GM12878 (cell line): Measurements from ENCODE around the gene GNAQ. TPM values are rescaled to one million over a fixed set of nuclear protein-coding genes. Genes with fewer than 3 reads are reported as not detected.

Experiments
- ATAC-seq: fragments of 200-7000 bp; cut with Tn5 transposase; 3 replicates; pipeline ENCODE4 v1.9.1; 2020; ENCODE audit warnings: mild to moderate bottlenecking, moderate library complexity
- BruUV-seq: library from RNA; stranded (reverse); fragments of 400-500 nt; replicated peaks from 2 replicates; lab custom pipeline; 2021; lab: Mats Ljungman, UMichigan
- CTCF ChIA-PET: fragments of 300-600 bp; sonication (Branson Sonifier 250); formaldehyde crosslinking; extraction: SDS; loops from one replicate; lab custom pipeline; 2021; ENCODE audit warnings: inconsistent platforms; lab: Yijun Ruan, JAX
- POLR2A ChIA-PET: fragments of 350-600 bp; formaldehyde crosslinking; extraction: SDS; loops from one replicate; lab custom pipeline; 2021; ENCODE audit warnings: inconsistent platforms; lab: Charles Lee
- RAD21 ChIA-PET: fragments of 300-600 bp; sonication (Branson Sonifier 250); formaldehyde crosslinking; loops from one replicate; lab custom pipeline; 2023; ENCODE audit warnings: antibody characterized with exemption; ENCODE audit not compliant: unreplicated experiment; lab: Charles Lee
- SMC1A ChIA-PET: fragments of 300-600 bp; sonication (Branson Sonifier 250); formaldehyde crosslinking; loops from one replicate; lab custom pipeline; 2023; ENCODE audit not compliant: unreplicated experiment, uncharacterized antibody; lab: Charles Lee
- DNase-seq: peaks from one replicate; pipeline ENCODE4 v3.0.0-alpha.2; 2011; ENCODE audit warnings: low read depth, low spot score
- FAIRE-seq: peaks from 3 replicates; lab custom pipeline; 2011; peaks lifted over from hg19 to GRCh38; lab: Jason Lieb, UNC
- H2AFZ ChIP-seq: 2 replicates; pipeline ENCODE4 v1.6.0; 2011; ENCODE audit warnings: low read depth, low read length, control low read depth; ENCODE audit not compliant: control insufficient read depth
- H3K27ac ChIP-seq: 2 replicates; pipeline ENCODE4 v1.5.1; 2011; ENCODE audit warnings: control low read depth; ENCODE audit not compliant: control insufficient read depth, insufficient read depth
- H3K27me3 ChIP-seq, 2 experiments: replicated peaks in 1 of 2; 2 replicates each; pipeline versions ENCODE4 v1.6.0 to v1.6.1; 2011; ENCODE audit warnings: low read length in 1 of 2; ENCODE audit not compliant: control insufficient read depth in 2 of 2, insufficient read depth in 2 of 2
- H3K36me3 ChIP-seq, 2 experiments: 2 replicates each; pipeline ENCODE4 v1.5.1; 2011; ENCODE audit warnings: low read length in 1 of 2; ENCODE audit not compliant: control insufficient read depth in 2 of 2, insufficient read depth in 2 of 2
- H3K4me1 ChIP-seq: 2 replicates; pipeline ENCODE4 v1.6.1; 2011; ENCODE audit warnings: mild to moderate bottlenecking, low read length, moderate library complexity, mixed read lengths; ENCODE audit not compliant: control insufficient read depth, insufficient read depth
- H3K4me2 ChIP-seq: 2 replicates; pipeline ENCODE4 v1.6.0; 2011; ENCODE audit warnings: control low read depth; ENCODE audit not compliant: control insufficient read depth, insufficient read depth
- H3K4me3 ChIP-seq: fragments of 200-600 bp; sonication (generic); 2 replicates; pipeline ENCODE4 v1.5.1; 2016
- H3K79me2 ChIP-seq: 2 replicates; pipeline ENCODE4 v1.6.0; 2011; ENCODE audit warnings: low read length; ENCODE audit not compliant: control insufficient read depth, insufficient read depth
- H3K9ac ChIP-seq: 2 replicates; pipeline ENCODE4 v1.8.0; 2011; ENCODE audit warnings: low read length, control low read depth, mixed read lengths; ENCODE audit not compliant: control insufficient read depth, insufficient read depth
- H3K9me3 ChIP-seq: replicated peaks from 3 replicates; pipeline ENCODE4 v1.5.1; 2011; ENCODE audit warnings: mild to moderate bottlenecking, low read length; ENCODE audit not compliant: control insufficient read depth, insufficient read depth
- H4K20me1 ChIP-seq: 2 replicates; pipeline ENCODE4 v1.6.0; 2011; ENCODE audit not compliant: control insufficient read depth, insufficient read depth
- CREM ChIP-seq: IDR thresholded peaks from 2 replicates; pipeline ENCODE4 v1.6.1; 2014; ENCODE audit warnings: antibody characterized with exemption, low read depth
- FOS ChIP-seq: IDR thresholded peaks from 3 replicates; pipeline ENCODE4 v1.6.1; 2011; ENCODE audit warnings: borderline replicate concordance; ENCODE audit not compliant: insufficient read length; ENCODE audit errors: extremely low read depth
- FOXK2 ChIP-seq: fragments of 450-650 bp; IDR thresholded peaks from 2 replicates; pipeline ENCODE4 v1.6.1; 2017; ENCODE audit warnings: mild to moderate bottlenecking, moderate library complexity
- GABPA ChIP-seq: IDR thresholded peaks from 2 replicates; pipeline ENCODE4 v1.6.1; 2014; ENCODE audit warnings: antibody characterized with exemption, low read depth, mild to moderate bottlenecking, inconsistent platforms
- NBN ChIP-seq: fragments of 450-650 bp; IDR thresholded peaks from 2 replicates; pipeline ENCODE4 v1.6.1; 2016
- NFXL1 ChIP-seq: fragments of 450-650 bp; IDR thresholded peaks from 2 replicates; pipeline ENCODE4 v1.6.1; 2017; ENCODE audit warnings: antibody characterized with exemption, mild to moderate bottlenecking, borderline replicate concordance
- NFYB ChIP-seq: IDR thresholded peaks from 2 replicates; pipeline ENCODE4 v1.6.1; 2011; ENCODE audit warnings: low read depth, mild to moderate bottlenecking, low read length, improper control_type of control experiment, moderate library complexity; ENCODE audit not compliant: insufficient read depth
- RAD21 ChIP-seq: IDR thresholded peaks from 2 replicates; pipeline ENCODE4 v1.6.1; 2011; ENCODE audit warnings: mild to moderate bottlenecking, low read depth, low read length, moderate library complexity; ENCODE audit not compliant: insufficient read depth
- SMARCA5 ChIP-seq: fragments of 450-650 bp; IDR thresholded peaks from 2 replicates; pipeline ENCODE4 v1.6.1; 2017; ENCODE audit warnings: mild to moderate bottlenecking
- SREBF2 ChIP-seq: IDR thresholded peaks from 2 replicates; pipeline ENCODE4 v1.6.1; 2012; ENCODE audit warnings: mild to moderate bottlenecking, low read length
- SUZ12 ChIP-seq: fragments of 200-600 bp; sonication (generic); IDR thresholded peaks from one replicate; pipeline ENCODE4 v1.6.1; 2018; ENCODE audit warnings: antibody characterized with exemption, mild to moderate bottlenecking; ENCODE audit not compliant: unreplicated experiment
- ZBED1 ChIP-seq: IDR thresholded peaks from 2 replicates; pipeline ENCODE4 v1.6.1; 2016; ENCODE audit warnings: borderline replicate concordance
- WGBS: methylation state at CpG from one replicate; pipeline ENCODE4 v1.1.6; 2016; ENCODE audit warnings: low lambda C conversion rate; ENCODE audit not compliant: insufficient replicate concordance, insufficient coverage; ENCODE audit errors: missing lambda C conversion rate; 5-methylcytosine and 5-hydroxymethylcytosine counted together
- in situ Hi-C: fragments of 300-500 bp; cut with MboI; formaldehyde crosslinking; loops from 9 replicates; pipeline ENCODE4 v1.14.3; 2018; ENCODE audit warnings: mixed read lengths
- intact Hi-C: fragments of 100-400 bp; cut with micrococcal nuclease; formaldehyde crosslinking; loops from one replicate; pipeline ENCODE4 v1.14.2; 2022; ENCODE audit not compliant: unreplicated experiment
- polyA plus RNA-seq, 11 experiments: library from polyadenylated mRNA; depleted of rRNA in 4 of 11; unstranded in 6 of 11; stranded (reverse) in 5 of 11; fragments of >200 nt; fragmentation: Nextera tagmentation in 4 of 11; fragmentation: Illumina TruSeq in 1 of 11; extraction: Ambion mirVana in 4 of 11; extraction: Trizol in 1 of 11; gene quantifications; 1 replicate in 1 of 11; 2 replicates in 10 of 11; pipeline versions ENCODE4 v1.2.1 to v1.2.3, GENCODE V29; 2011 to 2016; ENCODE audit warnings: inconsistent platforms in 2 of 11, missing spikeins in 2 of 11, low read depth in 1 of 11
- total RNA-seq, 4 experiments: library from RNA; depleted of rRNA in 3 of 4; stranded (reverse); fragments of >200 nt in 3 of 4; fragmentation: Illumina TruSeq in 1 of 4; extraction: Trizol in 1 of 4; gene quantifications; 2 replicates each; pipeline versions ENCODE4 v1.2.1 to v1.2.3, GENCODE V29; 2013 to 2021
- TF ChIP-seq, protein P1 (sequence below): IDR thresholded peaks from 2 replicates; pipeline ENCODE4 v1.6.1; 2012; ENCODE audit warnings: improper control_type of control experiment, low read depth, low read length; ENCODE audit not compliant: insufficient replicate concordance
- TF ChIP-seq, protein P2 (sequence below): fragments of 150-350 bp; IDR thresholded peaks from 2 replicates; pipeline ENCODE4 v1.6.1; 2016; ENCODE audit warnings: low read depth, low read length
- TF ChIP-seq, protein P3 (sequence below): fragments of 450-650 bp; IDR thresholded peaks from 2 replicates; pipeline ENCODE4 v1.6.1; 2016; ENCODE audit warnings: mild to moderate bottlenecking

The GNAQ gene
- total and polyA plus RNA-seq, 10 of the 15 experiments (the other 5 are each of a cell fraction or from before 2014, with no cell fraction given), result 0.15 to 47.2 (median 0.49) TPM

DNA sequence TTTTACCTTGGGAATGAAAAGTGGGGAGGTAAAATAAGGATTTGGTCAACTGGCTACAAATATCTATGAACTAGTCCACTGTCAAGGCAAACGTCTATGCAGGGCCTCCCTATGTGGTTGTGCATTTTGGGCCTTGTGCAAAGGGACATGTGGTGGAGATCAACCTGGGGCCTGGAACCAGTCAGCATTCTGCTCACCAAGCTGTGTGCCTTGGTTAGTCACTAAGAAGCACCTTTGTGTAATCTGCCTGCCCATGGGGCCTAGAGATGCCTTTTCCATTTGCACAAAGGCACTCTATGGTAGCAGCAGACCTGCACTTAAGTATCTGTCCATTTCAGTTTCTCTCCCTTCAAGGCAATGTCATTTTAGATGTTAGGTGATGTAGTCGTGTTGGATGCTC lies 184.0 kb downstream of the GNAQ start:
- H3K4me3 ChIP-seq, result no peak overlapping the region
- no peak overlapping the region for H2AFZ ChIP-seq
- ATAC-seq (no peak; the same call in 2 of the 3 replicates), DNase-seq (no peak), FAIRE-seq (no peak)
- H4K20me1 ChIP-seq, result no peaks in the 10 kb centered on the region
- in situ Hi-C loops (no loop called here), intact Hi-C loops (loop anchor here (10.0 kb wide), 1 partner anchor 277 kb away; no protein-coding TSS in a partner anchor)
- H3K36me3 ChIP-seq, result no peaks in the 10 kb centered on the region
- POLR2A ChIA-PET, result interaction anchor here (0.5 to 0.6 kb wide), 2 partner anchors 9 to 173 kb away, joined by 4 to 6 read pairs; no protein-coding TSS in a partner anchor
- WGBS, result 3% methylated on average over 2 of the region's 2 CpGs
- H3K27me3 ChIP-seq, result no peaks in the 10 kb centered on the region; a peak in 1 of 4 replicates
- H3K9ac ChIP-seq, result no peak overlapping the region
- no TSS peak for BruUV-seq
- RAD21 ChIA-PET, result interaction anchor here (0.6 to 1.5 kb wide), 2 partner anchors 8 to 329 kb away, joined by 3 to 4 read pairs; no protein-coding TSS in a partner anchor
- H3K27ac ChIP-seq, result no peak overlapping the region
- SMC1A ChIA-PET, result interaction anchor here (0.6 to 1.1 kb wide), 4 partner anchors 32 to 188 kb away, joined by 3 read pairs; no protein-coding TSS in a partner anchor
- no peak overlapping the region for H3K4me2 ChIP-seq
- no peaks in the 10 kb centered on the region for H3K9me3 ChIP-seq
- H3K79me2 ChIP-seq, result no peaks in the 10 kb centered on the region
- CTCF ChIA-PET, result interaction anchor here (0.5 to 2.0 kb wide), 7 partner anchors 12 to 391 kb away, joined by 3 to 9 read pairs (median 3); no protein-coding TSS in a partner anchor
- H3K4me1 ChIP-seq, result no peaks in the 10 kb centered on the region
- TF ChIP-seq, protein P1, sequence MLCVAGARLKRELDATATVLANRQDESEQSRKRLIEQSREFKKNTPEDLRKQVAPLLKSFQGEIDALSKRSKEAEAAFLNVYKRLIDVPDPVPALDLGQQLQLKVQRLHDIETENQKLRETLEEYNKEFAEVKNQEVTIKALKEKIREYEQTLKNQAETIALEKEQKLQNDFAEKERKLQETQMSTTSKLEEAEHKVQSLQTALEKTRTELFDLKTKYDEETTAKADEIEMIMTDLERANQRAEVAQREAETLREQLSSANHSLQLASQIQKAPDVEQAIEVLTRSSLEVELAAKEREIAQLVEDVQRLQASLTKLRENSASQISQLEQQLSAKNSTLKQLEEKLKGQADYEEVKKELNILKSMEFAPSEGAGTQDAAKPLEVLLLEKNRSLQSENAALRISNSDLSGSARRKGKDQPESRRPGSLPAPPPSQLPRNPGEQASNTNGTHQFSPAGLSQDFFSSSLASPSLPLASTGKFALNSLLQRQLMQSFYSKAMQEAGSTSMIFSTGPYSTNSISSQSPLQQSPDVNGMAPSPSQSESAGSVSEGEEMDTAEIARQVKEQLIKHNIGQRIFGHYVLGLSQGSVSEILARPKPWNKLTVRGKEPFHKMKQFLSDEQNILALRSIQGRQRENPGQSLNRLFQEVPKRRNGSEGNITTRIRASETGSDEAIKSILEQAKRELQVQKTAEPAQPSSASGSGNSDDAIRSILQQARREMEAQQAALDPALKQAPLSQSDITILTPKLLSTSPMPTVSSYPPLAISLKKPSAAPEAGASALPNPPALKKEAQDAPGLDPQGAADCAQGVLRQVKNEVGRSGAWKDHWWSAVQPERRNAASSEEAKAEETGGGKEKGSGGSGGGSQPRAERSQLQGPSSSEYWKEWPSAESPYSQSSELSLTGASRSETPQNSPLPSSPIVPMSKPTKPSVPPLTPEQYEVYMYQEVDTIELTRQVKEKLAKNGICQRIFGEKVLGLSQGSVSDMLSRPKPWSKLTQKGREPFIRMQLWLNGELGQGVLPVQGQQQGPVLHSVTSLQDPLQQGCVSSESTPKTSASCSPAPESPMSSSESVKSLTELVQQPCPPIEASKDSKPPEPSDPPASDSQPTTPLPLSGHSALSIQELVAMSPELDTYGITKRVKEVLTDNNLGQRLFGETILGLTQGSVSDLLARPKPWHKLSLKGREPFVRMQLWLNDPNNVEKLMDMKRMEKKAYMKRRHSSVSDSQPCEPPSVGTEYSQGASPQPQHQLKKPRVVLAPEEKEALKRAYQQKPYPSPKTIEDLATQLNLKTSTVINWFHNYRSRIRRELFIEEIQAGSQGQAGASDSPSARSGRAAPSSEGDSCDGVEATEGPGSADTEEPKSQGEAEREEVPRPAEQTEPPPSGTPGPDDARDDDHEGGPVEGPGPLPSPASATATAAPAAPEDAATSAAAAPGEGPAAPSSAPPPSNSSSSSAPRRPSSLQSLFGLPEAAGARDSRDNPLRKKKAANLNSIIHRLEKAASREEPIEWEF, result no peak
- TF ChIP-seq FOXK2 (no peak), GABPA (no peak), NFYB (no peak), ZBED1 (no peak), RAD21 (no peak), SUZ12 (no peak), NBN (no peak), SREBF2 (no peak), CREM (no peak), NFXL1 (no peak), SMARCA5 (no peak), FOS (no peak)
- TF ChIP-seq, protein P2, sequence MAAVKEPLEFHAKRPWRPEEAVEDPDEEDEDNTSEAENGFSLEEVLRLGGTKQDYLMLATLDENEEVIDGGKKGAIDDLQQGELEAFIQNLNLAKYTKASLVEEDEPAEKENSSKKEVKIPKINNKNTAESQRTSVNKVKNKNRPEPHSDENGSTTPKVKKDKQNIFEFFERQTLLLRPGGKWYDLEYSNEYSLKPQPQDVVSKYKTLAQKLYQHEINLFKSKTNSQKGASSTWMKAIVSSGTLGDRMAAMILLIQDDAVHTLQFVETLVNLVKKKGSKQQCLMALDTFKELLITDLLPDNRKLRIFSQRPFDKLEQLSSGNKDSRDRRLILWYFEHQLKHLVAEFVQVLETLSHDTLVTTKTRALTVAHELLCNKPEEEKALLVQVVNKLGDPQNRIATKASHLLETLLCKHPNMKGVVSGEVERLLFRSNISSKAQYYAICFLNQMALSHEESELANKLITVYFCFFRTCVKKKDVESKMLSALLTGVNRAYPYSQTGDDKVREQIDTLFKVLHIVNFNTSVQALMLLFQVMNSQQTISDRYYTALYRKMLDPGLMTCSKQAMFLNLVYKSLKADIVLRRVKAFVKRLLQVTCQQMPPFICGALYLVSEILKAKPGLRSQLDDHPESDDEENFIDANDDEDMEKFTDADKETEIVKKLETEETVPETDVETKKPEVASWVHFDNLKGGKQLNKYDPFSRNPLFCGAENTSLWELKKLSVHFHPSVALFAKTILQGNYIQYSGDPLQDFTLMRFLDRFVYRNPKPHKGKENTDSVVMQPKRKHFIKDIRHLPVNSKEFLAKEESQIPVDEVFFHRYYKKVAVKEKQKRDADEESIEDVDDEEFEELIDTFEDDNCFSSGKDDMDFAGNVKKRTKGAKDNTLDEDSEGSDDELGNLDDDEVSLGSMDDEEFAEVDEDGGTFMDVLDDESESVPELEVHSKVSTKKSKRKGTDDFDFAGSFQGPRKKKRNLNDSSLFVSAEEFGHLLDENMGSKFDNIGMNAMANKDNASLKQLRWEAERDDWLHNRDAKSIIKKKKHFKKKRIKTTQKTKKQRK, result no peak
- TF ChIP-seq, protein P3, sequence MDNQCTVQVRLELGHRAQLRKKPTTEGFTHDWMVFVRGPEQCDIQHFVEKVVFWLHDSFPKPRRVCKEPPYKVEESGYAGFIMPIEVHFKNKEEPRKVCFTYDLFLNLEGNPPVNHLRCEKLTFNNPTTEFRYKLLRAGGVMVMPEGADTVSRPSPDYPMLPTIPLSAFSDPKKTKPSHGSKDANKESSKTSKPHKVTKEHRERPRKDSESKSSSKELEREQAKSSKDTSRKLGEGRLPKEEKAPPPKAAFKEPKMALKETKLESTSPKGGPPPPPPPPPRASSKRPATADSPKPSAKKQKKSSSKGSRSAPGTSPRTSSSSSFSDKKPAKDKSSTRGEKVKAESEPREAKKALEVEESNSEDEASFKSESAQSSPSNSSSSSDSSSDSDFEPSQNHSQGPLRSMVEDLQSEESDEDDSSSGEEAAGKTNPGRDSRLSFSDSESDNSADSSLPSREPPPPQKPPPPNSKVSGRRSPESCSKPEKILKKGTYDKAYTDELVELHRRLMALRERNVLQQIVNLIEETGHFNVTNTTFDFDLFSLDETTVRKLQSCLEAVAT, result no peak
